Measurements from ENCODE around the gene PSD2. TPM values are rescaled to one million over a fixed set of nuclear protein-coding genes. Genes with fewer than 3 reads are reported as not detected.

PSD2 gene
- total and polyA plus RNA-seq, 4 donors: 0.30 to 0.62 (median 0.41) TPM; not detected in 1

DNA sequence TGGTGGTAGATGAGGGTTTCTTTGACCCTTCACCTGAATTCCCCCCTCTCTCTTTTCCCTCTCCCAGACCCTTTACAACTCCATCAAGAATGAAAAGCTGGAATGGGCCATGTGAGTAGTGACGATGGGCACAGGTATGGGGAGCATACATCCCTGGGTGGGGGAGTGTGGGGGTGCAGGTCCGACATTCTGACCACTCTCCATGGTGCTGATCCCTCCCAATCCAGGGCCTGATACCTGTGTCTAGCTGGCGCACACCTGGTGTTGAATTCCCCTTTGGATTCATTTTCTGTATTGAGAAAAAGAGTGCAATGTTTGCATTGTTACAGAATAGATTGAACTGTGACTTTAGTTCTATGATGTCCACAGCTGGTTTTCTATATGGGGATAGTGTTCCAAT is 40.0 kb downstream of the PSD2 start:
- ATAC-seq (ENCODE audit: low FRiP score) (no peak), DNase-seq (no peak)

DNA sequence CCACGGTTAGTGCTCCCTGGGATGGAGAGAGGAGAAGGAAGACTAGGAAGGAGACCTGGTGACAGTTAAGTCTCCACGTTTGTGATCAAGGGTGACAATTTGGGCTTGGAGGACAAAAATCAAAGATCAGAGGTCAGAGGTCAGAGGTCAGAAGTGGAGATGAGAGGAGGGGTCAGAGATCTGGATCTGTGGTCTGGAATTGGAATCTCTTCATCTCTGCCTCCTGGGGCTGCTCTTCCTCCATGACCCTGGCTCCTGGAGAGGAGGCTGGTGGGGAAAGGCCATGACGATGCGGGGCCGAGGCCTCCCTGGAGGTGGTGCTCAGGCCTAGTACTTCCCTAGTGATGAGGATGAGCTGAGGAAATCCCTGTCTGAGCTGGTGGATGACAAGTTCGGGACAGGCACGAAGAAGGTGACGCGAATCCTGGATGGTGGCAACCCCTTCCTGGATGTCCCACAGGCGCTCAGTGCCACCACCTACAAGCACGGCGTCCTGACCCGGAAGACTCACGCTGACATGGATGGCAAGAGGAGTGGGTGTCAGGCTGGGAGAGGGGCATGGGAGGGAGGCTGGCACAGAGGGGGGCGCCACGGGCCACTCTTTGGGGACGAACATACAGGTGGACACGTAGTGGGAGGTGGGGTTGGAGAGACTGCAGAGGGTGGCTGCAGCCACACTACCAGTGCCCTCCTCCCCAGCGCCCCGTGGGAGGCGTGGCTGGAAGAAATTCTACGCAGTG is 41.0 kb downstream of the PSD2 start:
- Histone ChIP-seq H3K27ac (ENCODE audit: low read depth in 1 of 2, low read length in 2 of 2) (no peak overlapping the region), H3K4me1 (ENCODE audit: control insufficient read depth in 1 of 2, insufficient read depth in 2 of 2, low read length in 2 of 2) (no peaks in the 10 kb centered on the region), H3K27me3 (ENCODE audit: control insufficient read depth in 1 of 2, insufficient read depth in 2 of 2, low read length in 1 of 2) (no peaks in the 10 kb centered on the region), H3K36me3 (ENCODE audit: control insufficient read depth in 1 of 2, insufficient read depth in 2 of 2, low read length in 1 of 2) (no peaks in the 10 kb centered on the region), H3K4me3 (ENCODE audit: low read length in 2 of 2) (no peak overlapping the region), H3K9me3 (ENCODE audit: control insufficient read depth, low read length) (no peaks in the 10 kb centered on the region)
- no peak for ATAC-seq (ENCODE audit: low FRiP score)
- intact Hi-C loops (cut with DNase I): no loop called here
- DNase-seq: peak in 1 of 2 donors; percentile 68
- WGBS, 2 donors: 94 to 96% methylated on average over 22 of the region's 22 CpGs

More for the DNA sequence above, 40.0 kb downstream of the PSD2 start:
- no peak overlapping the region for H3K27ac ChIP-seq (ENCODE audit: low read depth in 1 of 2, low read length in 2 of 2)
- H3K9me3 ChIP-seq (ENCODE audit: control insufficient read depth, low read length): no peaks in the 10 kb centered on the region
- WGBS, 2 donors: 55 to 57% methylated on average over 3 of the region's 3 CpGs
- H3K4me3 ChIP-seq (ENCODE audit: low read length in 2 of 2): no peak overlapping the region
- intact Hi-C loops (cut with DNase I): no loop called here
- no peaks in the 10 kb centered on the region for H3K4me1 ChIP-seq (ENCODE audit: control insufficient read depth in 1 of 2, insufficient read depth in 2 of 2, low read length in 2 of 2)
- H3K36me3 ChIP-seq (ENCODE audit: control insufficient read depth in 1 of 2, insufficient read depth in 2 of 2, low read length in 1 of 2): no peaks in the 10 kb centered on the region
- no peaks in the 10 kb centered on the region for H3K27me3 ChIP-seq (ENCODE audit: control insufficient read depth in 1 of 2, insufficient read depth in 2 of 2, low read length in 1 of 2)

DNA sequence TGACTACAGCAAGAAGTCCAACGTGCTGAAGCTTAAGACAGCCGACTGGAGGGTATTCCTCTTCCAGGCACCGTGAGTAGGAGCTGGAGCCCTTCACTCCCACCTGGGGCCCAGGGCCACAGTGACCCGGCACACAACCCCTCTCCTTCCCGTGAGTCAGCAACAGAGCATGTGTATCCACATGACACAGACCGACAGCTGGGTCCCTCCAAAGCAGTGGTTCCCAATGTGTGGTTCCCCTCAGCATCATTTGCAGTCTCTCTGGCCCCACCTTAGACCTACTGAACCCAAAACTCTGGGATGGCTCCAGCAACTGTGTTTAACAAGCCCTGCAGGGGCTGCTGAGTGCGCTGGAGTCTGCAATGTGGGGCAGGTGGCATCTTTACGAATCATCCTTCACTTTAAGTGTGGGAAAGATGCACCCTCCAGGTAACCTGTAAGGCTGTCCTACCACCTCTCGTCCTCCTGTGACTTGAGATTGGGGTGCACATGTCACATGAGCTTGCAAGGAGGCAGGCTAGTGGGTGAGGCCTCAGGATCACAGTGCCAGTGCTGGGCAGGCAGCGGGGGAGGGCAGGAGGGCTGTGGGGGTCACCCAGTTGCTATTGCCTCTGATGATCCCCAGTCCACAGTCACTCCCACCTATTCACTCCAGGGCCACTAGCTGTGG is 42.2 kb downstream of the PSD2 start:
- DNase-seq (peak in 1 of 2 donors; percentile 62), ATAC-seq (ENCODE audit: low FRiP score) (peak; percentile 11)
- no peak overlapping the region for H3K4me3 ChIP-seq (ENCODE audit: low read length in 2 of 2)
- no peak overlapping the region for H3K27ac ChIP-seq (ENCODE audit: low read depth in 1 of 2, low read length in 2 of 2)
- H3K9me3 ChIP-seq (ENCODE audit: control insufficient read depth, low read length): no peaks in the 10 kb centered on the region
- H3K4me1 ChIP-seq (ENCODE audit: control insufficient read depth in 1 of 2, insufficient read depth in 2 of 2, low read length in 2 of 2): no peaks in the 10 kb centered on the region
- no peaks in the 10 kb centered on the region for H3K27me3 ChIP-seq (ENCODE audit: control insufficient read depth in 1 of 2, insufficient read depth in 2 of 2, low read length in 1 of 2)
- WGBS, 2 donors: 89 to 92% methylated on average over 10 of the region's 10 CpGs
- H3K36me3 ChIP-seq (ENCODE audit: control insufficient read depth in 1 of 2, insufficient read depth in 2 of 2, low read length in 1 of 2): no peaks in the 10 kb centered on the region
- intact Hi-C loops (cut with DNase I): no loop called here

DNA sequence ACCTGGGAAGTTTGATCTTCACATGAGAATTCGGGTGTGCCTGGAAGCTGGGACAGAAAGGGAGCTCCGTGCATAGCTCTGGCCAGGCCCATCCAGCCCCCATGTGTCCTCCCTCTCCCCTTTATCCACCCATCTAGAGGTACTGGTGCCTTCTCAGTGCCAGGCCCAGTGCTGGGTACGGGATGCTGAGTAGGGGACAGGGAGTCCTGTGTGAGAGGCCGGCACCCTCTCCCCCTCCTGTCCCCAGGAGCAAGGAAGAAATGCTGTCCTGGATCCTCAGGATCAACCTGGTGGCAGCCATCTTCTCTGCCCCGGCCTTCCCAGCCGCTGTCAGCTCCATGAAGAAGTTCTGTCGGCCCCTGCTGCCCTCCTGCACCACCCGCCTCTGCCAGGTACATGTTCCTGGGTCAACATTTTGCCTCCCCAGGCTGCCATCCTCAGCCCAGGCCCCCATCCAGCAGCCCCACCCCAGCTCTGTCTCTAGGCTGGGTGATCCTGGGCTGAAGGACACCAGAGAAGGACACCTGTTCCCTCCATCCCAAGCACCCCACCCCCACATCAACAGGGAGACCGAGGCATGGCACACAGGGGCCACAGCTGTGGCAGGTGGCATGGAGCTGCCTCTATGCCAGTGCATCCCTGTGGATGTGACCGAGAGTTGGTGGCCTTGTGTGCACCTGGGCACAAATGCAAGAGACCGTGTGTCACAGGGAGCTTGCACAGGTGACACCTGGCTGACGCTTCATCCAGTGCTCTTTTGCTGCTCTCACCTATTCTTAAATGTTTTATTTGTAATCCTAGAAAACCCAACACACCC is 43.0 kb downstream of the PSD2 start:
- Histone ChIP-seq H3K36me3 (ENCODE audit: control insufficient read depth in 1 of 2, insufficient read depth in 2 of 2, low read length in 1 of 2) (no peaks in the 10 kb centered on the region), H3K27me3 (ENCODE audit: control insufficient read depth in 1 of 2, insufficient read depth in 2 of 2, low read length in 1 of 2) (no peaks in the 10 kb centered on the region), H3K4me1 (ENCODE audit: control insufficient read depth in 1 of 2, insufficient read depth in 2 of 2, low read length in 2 of 2) (no peaks in the 10 kb centered on the region), H3K9me3 (ENCODE audit: control insufficient read depth, low read length) (no peaks in the 10 kb centered on the region), H3K27ac (ENCODE audit: low read depth in 1 of 2, low read length in 2 of 2) (no peak overlapping the region), H3K4me3 (ENCODE audit: low read length in 2 of 2) (no peak overlapping the region)
- WGBS, 2 donors: 91 to 92% methylated on average over 12 of the region's 12 CpGs
- intact Hi-C loops (cut with DNase I): no loop called here
- peak in 1 of 2 donors; percentile 40 for DNase-seq
- ATAC-seq (ENCODE audit: low FRiP score): no peak

DNA sequence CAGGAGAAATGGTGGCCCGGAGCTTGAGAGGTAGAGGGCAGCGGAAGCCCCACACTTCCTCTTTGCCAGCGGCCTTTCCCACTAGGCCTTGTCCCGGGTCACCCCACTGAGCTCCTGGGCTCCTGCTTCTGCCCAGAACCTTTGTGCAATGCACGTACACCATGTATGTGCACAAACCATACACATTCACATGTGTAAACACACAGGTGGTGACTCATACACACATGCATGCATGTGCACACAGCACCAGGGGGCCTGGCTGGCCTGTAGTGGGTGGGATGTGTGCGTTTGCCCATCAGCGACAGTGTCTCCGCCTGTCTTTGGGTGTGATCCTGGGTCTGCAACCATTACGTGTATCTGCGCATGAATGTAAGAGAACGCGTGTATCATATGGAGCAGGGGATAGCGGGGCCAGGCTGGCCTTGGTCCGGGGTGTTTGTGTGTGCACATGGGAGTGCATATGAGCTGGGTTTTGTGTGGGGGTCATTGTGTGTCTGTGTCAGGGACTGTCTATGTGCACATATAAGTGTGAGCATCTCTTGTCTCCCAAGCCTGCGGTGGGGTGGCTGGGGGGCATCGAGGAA is 43.7 kb downstream of the PSD2 start:
- no peak for ATAC-seq (ENCODE audit: low FRiP score)
- intact Hi-C loops (cut with DNase I): no loop called here
- whole genome bisulfite sequencing, 2 donors: 95 to 98% methylated on average over 15 to 16 of the region's 16 CpGs
- Histone ChIP-seq H3K27ac (ENCODE audit: low read depth in 1 of 2, low read length in 2 of 2) (no peak overlapping the region), H3K4me3 (ENCODE audit: low read length in 2 of 2) (no peak overlapping the region), H3K27me3 (ENCODE audit: control insufficient read depth in 1 of 2, insufficient read depth in 2 of 2, low read length in 1 of 2) (no peaks in the 10 kb centered on the region), H3K4me1 (ENCODE audit: control insufficient read depth in 1 of 2, insufficient read depth in 2 of 2, low read length in 2 of 2) (no peaks in the 10 kb centered on the region), H3K9me3 (ENCODE audit: control insufficient read depth, low read length) (no peaks in the 10 kb centered on the region), H3K36me3 (ENCODE audit: control insufficient read depth in 1 of 2, insufficient read depth in 2 of 2, low read length in 1 of 2) (no peaks in the 10 kb centered on the region)
- DNase-seq: peak in 1 of 2 donors; percentile 63

DNA sequence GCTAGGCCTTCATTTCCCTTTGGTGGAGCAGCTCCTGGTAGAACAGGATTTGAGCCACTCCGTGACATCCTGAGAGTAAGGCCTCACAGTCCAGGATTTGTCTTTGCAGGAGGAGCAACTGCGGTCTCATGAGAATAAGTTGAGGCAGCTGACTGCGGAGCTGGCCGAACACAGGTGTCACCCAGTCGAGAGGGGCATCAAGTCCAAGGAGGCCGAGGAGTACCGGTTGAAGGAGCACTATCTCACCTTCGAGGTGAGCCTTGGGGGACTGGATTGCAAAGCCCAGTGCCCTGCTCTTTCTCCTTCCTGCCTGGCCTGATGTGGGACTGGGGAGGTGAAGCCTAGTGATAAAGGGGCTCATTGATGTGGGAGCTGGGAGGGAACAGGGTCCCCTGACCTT is 44.3 kb downstream of the PSD2 start:
- 85 to 90% methylated on average over 8 of the region's 8 CpGs for WGBS, 2 donors
- Histone ChIP-seq H3K4me3 (ENCODE audit: low read length in 2 of 2) (no peak overlapping the region), H3K27me3 (ENCODE audit: control insufficient read depth in 1 of 2, insufficient read depth in 2 of 2, low read length in 1 of 2) (no peaks in the 10 kb centered on the region), H3K4me1 (ENCODE audit: control insufficient read depth in 1 of 2, insufficient read depth in 2 of 2, low read length in 2 of 2) (no peaks in the 10 kb centered on the region), H3K9me3 (ENCODE audit: control insufficient read depth, low read length) (no peaks in the 10 kb centered on the region), H3K36me3 (ENCODE audit: control insufficient read depth in 1 of 2, insufficient read depth in 2 of 2, low read length in 1 of 2) (no peaks in the 10 kb centered on the region), H3K27ac (ENCODE audit: low read depth in 1 of 2, low read length in 2 of 2) (no peak overlapping the region)
- intact Hi-C loops (cut with DNase I): loop anchor here in 1 of 2 donors (5.0 kb wide), 1 partner anchor 53 kb away; no protein-coding TSS in a partner anchor
- DNase-seq (peak in 1 of 2 donors; percentile 28), ATAC-seq (ENCODE audit: low FRiP score) (no peak)

DNA sequence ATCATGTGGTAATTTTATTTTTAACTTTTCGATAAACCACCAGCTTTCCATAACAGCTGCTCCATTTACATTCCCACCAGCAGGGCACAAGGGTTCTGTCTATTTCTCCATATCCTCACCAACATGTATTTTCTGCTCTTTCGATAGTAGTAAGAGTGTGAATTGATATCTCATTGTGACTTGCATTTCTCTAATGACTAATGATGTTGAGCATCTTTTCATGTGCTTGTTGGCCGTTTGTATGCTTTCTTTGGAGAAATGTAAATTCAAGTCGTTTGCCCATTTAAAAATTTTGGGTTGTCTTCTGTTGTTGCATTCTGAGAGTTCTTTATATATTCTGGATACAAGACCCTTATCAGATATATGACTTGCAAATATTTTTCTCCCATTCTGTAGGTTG is 45.9 kb downstream of the PSD2 start:
- Histone ChIP-seq H3K4me3 (ENCODE audit: low read length in 2 of 2) (no peak overlapping the region), H3K36me3 (ENCODE audit: control insufficient read depth in 1 of 2, insufficient read depth in 2 of 2, low read length in 1 of 2) (no peaks in the 10 kb centered on the region), H3K4me1 (ENCODE audit: control insufficient read depth in 1 of 2, insufficient read depth in 2 of 2, low read length in 2 of 2) (no peaks in the 10 kb centered on the region), H3K9me3 (ENCODE audit: control insufficient read depth, low read length) (no peaks in the 10 kb centered on the region), H3K27ac (ENCODE audit: low read depth in 1 of 2, low read length in 2 of 2) (no peak overlapping the region), H3K27me3 (ENCODE audit: control insufficient read depth in 1 of 2, insufficient read depth in 2 of 2, low read length in 1 of 2) (no peaks in the 10 kb centered on the region)
- ATAC-seq (ENCODE audit: low FRiP score) (no peak), DNase-seq (no peak)
- 65 to 71% methylated on average over 4 of the region's 4 CpGs for WGBS, 2 donors
- intact Hi-C loops (cut with DNase I): loop anchor here in 1 of 2 donors (5.0 kb wide), 1 partner anchor 54 kb away; no protein-coding TSS in a partner anchor

DNA sequence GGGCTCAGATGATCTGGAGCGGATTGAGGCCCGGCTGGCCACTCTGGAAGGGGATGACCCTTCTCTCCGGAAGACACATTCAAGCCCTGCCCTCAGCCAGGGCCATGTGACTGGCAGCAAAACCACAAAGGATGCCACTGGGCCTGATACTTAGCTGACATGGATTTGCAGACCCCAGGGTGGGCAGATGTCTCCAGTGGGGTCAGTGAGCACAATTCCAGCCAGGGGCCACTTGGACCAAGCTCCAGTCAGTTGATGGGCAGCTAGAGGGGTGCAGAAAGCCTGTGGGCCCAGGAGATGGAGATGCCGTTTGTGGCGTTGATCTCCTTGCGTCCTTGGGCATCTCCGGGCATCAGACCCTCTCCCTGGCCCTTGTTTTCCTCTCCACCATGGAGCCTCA is 46.7 kb downstream of the PSD2 start:
- H3K27me3 ChIP-seq (ENCODE audit: control insufficient read depth in 1 of 2, insufficient read depth in 2 of 2, low read length in 1 of 2): no peaks in the 10 kb centered on the region
- ATAC-seq (ENCODE audit: low FRiP score) (no peak), DNase-seq (peak; percentile 15 to 51)
- H3K27ac ChIP-seq (ENCODE audit: low read depth in 1 of 2, low read length in 2 of 2): no peak overlapping the region
- intact Hi-C loops (cut with DNase I): loop anchor here in 1 of 2 donors (5.0 kb wide), 1 partner anchor 55 kb away; no protein-coding TSS in a partner anchor
- H3K4me3 ChIP-seq (ENCODE audit: low read length in 2 of 2): no peak overlapping the region
- no peaks in the 10 kb centered on the region for H3K9me3 ChIP-seq (ENCODE audit: control insufficient read depth, low read length)
- H3K36me3 ChIP-seq (ENCODE audit: control insufficient read depth in 1 of 2, insufficient read depth in 2 of 2, low read length in 1 of 2): no peaks in the 10 kb centered on the region
- no peaks in the 10 kb centered on the region for H3K4me1 ChIP-seq (ENCODE audit: control insufficient read depth in 1 of 2, insufficient read depth in 2 of 2, low read length in 2 of 2)
- 96% methylated on average over 7 of the region's 7 CpGs for WGBS, 2 donors
